Neural progenitor cell (in vitro differentiated cells): Measurements from ENCODE around the gene SF3A1. TPM values are rescaled to one million over a fixed set of nuclear protein-coding genes. Genes with fewer than 3 reads are reported as not detected.

Experiments
- DNase-seq: peaks from one replicate; pipeline ENCODE4 v3.0.0-alpha.2; 2016; ENCODE audit warnings: low spot score
- H2AFZ ChIP-seq: fragments of 200-600 bp; sonication (generic); replicated peaks from 2 replicates; pipeline ENCODE4 v1.6.1; 2016; ENCODE audit warnings: antibody characterized with exemption
- H3F3A ChIP-seq: fragments of 200-600 bp; sonication (generic); 2 replicates; pipeline ENCODE4 v1.6.1; 2016; ENCODE audit warnings: antibody characterized with exemption, low read depth
- H3K27ac ChIP-seq: fragments of 200-600 bp; sonication (generic); 2 replicates; pipeline ENCODE4 v1.5.1; 2016; ENCODE audit warnings: mild to moderate bottlenecking
- H3K27me3 ChIP-seq: fragments of 200-600 bp; sonication (generic); 2 replicates; pipeline ENCODE4 v1.6.1; 2016; ENCODE audit warnings: mild to moderate bottlenecking, moderate library complexity
- H3K36me3 ChIP-seq: fragments of 200-600 bp; sonication (generic); 2 replicates; pipeline ENCODE4 v1.5.1; 2016
- H3K4me1 ChIP-seq: fragments of 200-600 bp; sonication (generic); 2 replicates; pipeline ENCODE4 v1.6.1; 2016; ENCODE audit warnings: mixed run types
- H3K4me2 ChIP-seq: fragments of 200-600 bp; sonication (generic); 2 replicates; pipeline ENCODE4 v1.6.1; 2016
- H3K4me3 ChIP-seq: fragments of 200-600 bp; sonication (generic); 2 replicates; pipeline ENCODE4 v1.5.1; 2016
- H3K79me2 ChIP-seq: fragments of 200-600 bp; sonication (generic); 2 replicates; pipeline ENCODE4 v1.6.1; 2016; ENCODE audit warnings: low read depth
- H3K9ac ChIP-seq: fragments of 200-600 bp; sonication (generic); 2 replicates; pipeline ENCODE4 v1.6.1; 2016
- H3K9me3 ChIP-seq: fragments of 200-600 bp; sonication (generic); 2 replicates; pipeline ENCODE4 v1.5.1; 2016; ENCODE audit warnings: low read depth
- H4K20me1 ChIP-seq: fragments of 200-600 bp; sonication (generic); 2 replicates; pipeline ENCODE4 v1.6.1; 2016; ENCODE audit warnings: low read depth
- H3K27ac Mint-ChIP-seq: 3 replicates; pipeline ENCODE4 v1.8.0; 2021; ENCODE audit warnings: mixed read lengths
- H3K27me3 Mint-ChIP-seq: 2 replicates; pipeline ENCODE4 v1.8.0; 2022; ENCODE audit warnings: low read depth, mild to moderate bottlenecking, inconsistent platforms, moderate library complexity, mixed read lengths; ENCODE audit not compliant: insufficient read depth
- H3K36me3 Mint-ChIP-seq: 3 replicates; pipeline ENCODE4 v1.8.0; 2021; ENCODE audit warnings: mixed read lengths
- H3K4me1 Mint-ChIP-seq: 3 replicates; pipeline ENCODE4 v1.8.0; 2021; ENCODE audit warnings: mixed read lengths
- H3K4me3 Mint-ChIP-seq: 3 replicates; pipeline ENCODE4 v1.8.0; 2021; ENCODE audit warnings: mild to moderate bottlenecking, moderate library complexity, mixed read lengths
- H3K9me3 Mint-ChIP-seq: 3 replicates; pipeline ENCODE4 v1.8.0; 2020; ENCODE audit warnings: mixed read lengths
- EZH2 ChIP-seq: fragments of 200-600 bp; sonication (generic); IDR thresholded peaks from 2 replicates; pipeline ENCODE4 v1.6.1; 2017; ENCODE audit warnings: antibody characterized with exemption, mild to moderate bottlenecking, moderate library complexity
- EZH2phosphoT487 ChIP-seq: fragments of 200-600 bp; sonication (generic); IDR thresholded peaks from 2 replicates; pipeline ENCODE4 v1.6.1; 2017; ENCODE audit warnings: antibody characterized with exemption
- total RNA-seq: library from RNA; depleted of rRNA; stranded (reverse); fragments of >200 nt; gene quantifications from 2 replicates; pipeline ENCODE4 v1.2.3, GENCODE V29; 2015; ENCODE audit warnings: low replicate concordance
- TF ChIP-seq, protein P1 (sequence below): fragments of 200-600 bp; sonication (generic); IDR thresholded peaks from 2 replicates; pipeline ENCODE4 v1.5.1; 2017; ENCODE audit warnings: antibody characterized with exemption, mild to moderate bottlenecking

The SF3A1 gene
- total RNA-seq, 1 donor from 2014 or later = 29.2 TPM

DNA sequence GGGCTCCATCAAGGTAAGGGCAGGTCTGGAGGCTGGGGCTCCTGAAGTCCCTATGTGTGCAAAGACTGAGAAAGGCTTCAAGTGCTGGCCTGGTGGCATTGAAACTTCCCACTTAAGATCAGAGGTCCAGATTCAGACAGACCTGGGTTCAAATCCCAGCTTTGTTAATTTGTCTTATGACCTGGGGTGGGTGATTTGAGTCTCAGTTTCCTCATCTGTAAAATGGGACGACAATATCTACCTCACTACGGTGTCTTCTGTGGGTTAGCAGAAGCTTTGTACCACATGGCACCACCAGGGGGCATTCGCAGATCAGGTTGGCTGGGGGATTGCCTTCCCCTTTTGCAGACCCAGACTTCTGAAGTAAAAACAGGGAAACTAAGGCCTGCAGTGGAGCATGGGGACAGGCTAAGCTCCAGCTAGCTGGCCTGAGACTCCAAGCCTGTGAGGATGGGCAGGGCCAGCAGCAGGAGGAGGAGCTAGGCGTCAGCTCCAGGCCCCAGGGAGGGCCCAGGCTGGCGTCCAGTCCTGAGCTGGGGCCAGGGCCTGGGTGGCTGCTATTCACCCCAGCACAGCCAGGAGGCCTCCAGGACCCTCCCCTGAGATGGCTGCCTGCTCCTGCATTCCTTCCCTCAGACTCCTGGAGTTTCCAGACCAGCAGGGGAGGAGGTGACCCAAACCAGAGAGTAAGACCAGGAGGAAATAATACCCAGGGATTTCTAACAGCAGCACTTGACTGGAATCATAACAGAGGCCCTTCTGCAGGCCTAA, 68.9 kb downstream of the SF3A1 start:
- Mint-ChIP-seq H3K4me3 (peak overlapping the region; percentile 85), H3K4me1 (peaks cover 5% of the 10 kb centered on the region), H3K27me3 (peaks cover 4% of the 10 kb centered on the region), H3K36me3 (no peaks in the 10 kb centered on the region), H3K9me3 (no peaks in the 10 kb centered on the region), H3K27ac (no peak overlapping the region)
- Histone ChIP-seq H2AFZ (no peak overlapping the region), H3K4me2 (peak overlapping the region; percentile 87), H3K9ac (no peak overlapping the region), H3F3A (peaks cover 33% of the 10 kb centered on the region), H4K20me1 (no peaks in the 10 kb centered on the region), H3K27ac (no peak overlapping the region), H3K9me3 (no peaks in the 10 kb centered on the region), H3K79me2 (no peaks in the 10 kb centered on the region), H3K4me3 (peak overlapping the region; percentile 81), H3K4me1 (peaks cover 17% of the 10 kb centered on the region), H3K27me3 (no peaks in the 10 kb centered on the region), H3K36me3 (no peaks in the 10 kb centered on the region)
- peak; percentile 95 for DNase-seq
- TF ChIP-seq, protein P1, sequence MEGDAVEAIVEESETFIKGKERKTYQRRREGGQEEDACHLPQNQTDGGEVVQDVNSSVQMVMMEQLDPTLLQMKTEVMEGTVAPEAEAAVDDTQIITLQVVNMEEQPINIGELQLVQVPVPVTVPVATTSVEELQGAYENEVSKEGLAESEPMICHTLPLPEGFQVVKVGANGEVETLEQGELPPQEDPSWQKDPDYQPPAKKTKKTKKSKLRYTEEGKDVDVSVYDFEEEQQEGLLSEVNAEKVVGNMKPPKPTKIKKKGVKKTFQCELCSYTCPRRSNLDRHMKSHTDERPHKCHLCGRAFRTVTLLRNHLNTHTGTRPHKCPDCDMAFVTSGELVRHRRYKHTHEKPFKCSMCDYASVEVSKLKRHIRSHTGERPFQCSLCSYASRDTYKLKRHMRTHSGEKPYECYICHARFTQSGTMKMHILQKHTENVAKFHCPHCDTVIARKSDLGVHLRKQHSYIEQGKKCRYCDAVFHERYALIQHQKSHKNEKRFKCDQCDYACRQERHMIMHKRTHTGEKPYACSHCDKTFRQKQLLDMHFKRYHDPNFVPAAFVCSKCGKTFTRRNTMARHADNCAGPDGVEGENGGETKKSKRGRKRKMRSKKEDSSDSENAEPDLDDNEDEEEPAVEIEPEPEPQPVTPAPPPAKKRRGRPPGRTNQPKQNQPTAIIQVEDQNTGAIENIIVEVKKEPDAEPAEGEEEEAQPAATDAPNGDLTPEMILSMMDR = peak; percentile 75
- TF ChIP-seq EZH2 (no peak), EZH2phosphoT487 (no peak)

DNA sequence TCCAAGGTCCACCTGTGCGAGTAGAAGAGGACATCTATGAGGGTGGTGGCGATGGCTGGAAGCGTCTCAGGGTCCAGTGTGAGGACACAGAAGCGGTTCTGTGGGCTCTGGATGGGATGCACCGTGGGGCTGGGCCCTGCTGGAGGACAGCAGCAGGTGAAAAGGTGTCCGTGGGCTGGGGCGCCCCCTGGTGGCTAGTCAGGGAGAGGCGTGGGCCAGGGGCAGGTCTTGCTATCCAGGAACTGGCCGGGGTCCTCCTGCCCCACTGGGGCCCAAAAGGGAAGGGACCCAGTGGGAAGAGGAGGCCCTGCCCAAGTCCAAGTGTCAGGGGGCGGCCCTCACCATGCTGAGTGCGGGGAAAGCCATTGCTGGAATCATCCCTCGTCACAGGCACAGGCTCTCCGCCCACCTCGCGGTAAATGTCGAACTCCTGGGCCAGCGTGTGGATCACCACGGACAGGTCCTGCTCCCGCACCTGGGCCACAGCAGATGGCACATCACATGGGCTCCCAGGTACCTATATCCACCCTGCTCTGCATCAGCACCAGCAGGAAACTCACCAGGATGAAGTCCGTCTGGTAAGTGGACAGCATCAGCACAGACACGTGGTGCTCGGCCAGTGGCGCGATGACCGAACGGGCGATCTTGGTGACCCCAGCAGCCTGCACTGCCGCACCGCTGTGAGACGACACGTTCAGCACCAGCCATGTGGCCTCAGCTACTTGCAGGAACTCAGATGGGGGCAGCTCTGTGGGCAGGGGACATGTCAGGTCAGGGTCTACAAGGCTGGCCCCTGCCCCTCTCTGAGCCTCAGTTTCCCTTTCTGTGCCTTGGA, 69.7 kb downstream of the SF3A1 start:
- H3K4me3 Mint-ChIP-seq = no peak overlapping the region
- peaks cover 4% of the 10 kb centered on the region for H3K27me3 Mint-ChIP-seq
- no peak overlapping the region for H3K27ac Mint-ChIP-seq
- Histone ChIP-seq H3K4me3 (no peak overlapping the region), H3K79me2 (no peaks in the 10 kb centered on the region), H3K27ac (no peak overlapping the region), H3K4me1 (peaks cover 17% of the 10 kb centered on the region), H3K4me2 (no peak overlapping the region), H2AFZ (no peak overlapping the region), H4K20me1 (no peaks in the 10 kb centered on the region), H3K36me3 (no peaks in the 10 kb centered on the region), H3K9me3 (no peaks in the 10 kb centered on the region), H3F3A (peaks cover 33% of the 10 kb centered on the region), H3K27me3 (no peaks in the 10 kb centered on the region), H3K9ac (no peak overlapping the region)
- TF ChIP-seq EZH2phosphoT487 (no peak), EZH2 (no peak)
- TF ChIP-seq, protein P1 = peak; percentile 83
- H3K4me1 Mint-ChIP-seq = peaks cover 5% of the 10 kb centered on the region
- peak; percentile 74 for DNase-seq
- H3K9me3 Mint-ChIP-seq = no peaks in the 10 kb centered on the region
- H3K36me3 Mint-ChIP-seq = no peaks in the 10 kb centered on the region

DNA sequence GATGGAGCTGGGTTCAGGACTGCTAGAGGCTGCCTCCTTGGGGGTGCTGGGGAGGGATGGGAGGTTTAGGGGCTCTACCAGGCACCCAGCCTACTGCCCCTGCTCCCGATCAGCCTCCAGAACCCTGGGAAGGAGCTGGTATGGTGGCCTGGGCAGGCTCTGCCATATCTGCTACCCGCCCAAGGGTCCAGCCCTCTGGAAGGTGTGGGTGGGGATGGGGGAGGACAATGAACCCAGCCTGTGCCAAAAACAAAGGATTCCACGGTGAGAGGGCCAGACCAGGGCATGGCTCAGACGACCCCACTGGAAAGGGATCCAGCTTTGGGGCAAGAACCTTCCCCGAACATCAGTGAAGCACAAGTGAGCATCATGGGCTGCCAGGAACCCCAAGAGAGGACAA, 70.4 kb downstream of the SF3A1 start:
- no peak overlapping the region for H2AFZ ChIP-seq
- H3F3A ChIP-seq = peaks cover 33% of the 10 kb centered on the region
- H3K27me3 ChIP-seq = no peaks in the 10 kb centered on the region
- DNase-seq = no peak
- no peaks in the 10 kb centered on the region for H3K36me3 ChIP-seq
- Mint-ChIP-seq H3K27me3 (peaks cover 4% of the 10 kb centered on the region), H3K27ac (no peak overlapping the region), H3K4me3 (no peak overlapping the region), H3K4me1 (peaks cover 5% of the 10 kb centered on the region), H3K36me3 (no peaks in the 10 kb centered on the region), H3K9me3 (no peaks in the 10 kb centered on the region)
- no peak for TF ChIP-seq EZH2phosphoT487
- no peak for TF ChIP-seq EZH2
- TF ChIP-seq, protein P1 = no peak
- H3K4me1 ChIP-seq = peaks cover 17% of the 10 kb centered on the region
- no peaks in the 10 kb centered on the region for H3K9me3 ChIP-seq
- H3K79me2 ChIP-seq = no peaks in the 10 kb centered on the region
- no peaks in the 10 kb centered on the region for H4K20me1 ChIP-seq
- no peak overlapping the region for H3K27ac ChIP-seq
- no peak overlapping the region for H3K4me3 ChIP-seq
- no peak overlapping the region for H3K4me2 ChIP-seq
- no peak overlapping the region for H3K9ac ChIP-seq
